ENCODE data around the gene GCSAM.

GCSAM gene

GRCh38 chr3:112131111-112131510 is 1.9 kb downstream of the GCSAM start:
- Histone ChIP-seq H3K27ac (ENCODE audit: low read depth, low read length) (no peak overlapping the region), H3K4me1 (ENCODE audit: control insufficient read depth in 5 of 5, insufficient read depth in 5 of 5, low read length in 5 of 5) (peaks cover 0 to 14% (median 5%) of the 10 kb centered on the region in 5 donors)

GRCh38 chr3:112130638-112130993 is 2.4 kb downstream of the GCSAM start:
- Histone ChIP-seq H3K4me1 (ENCODE audit: control insufficient read depth in 5 of 5, insufficient read depth in 5 of 5, low read length in 5 of 5) (peaks cover 0 to 14% (median 5%) of the 10 kb centered on the region in 5 donors), H3K9ac (ENCODE audit: low read length in 5 of 5) (no peak overlapping the region), H3K36me3 (ENCODE audit: control insufficient read depth in 5 of 5, insufficient read depth in 5 of 5, low read length in 5 of 5) (no peaks in the 10 kb centered on the region), H3K27ac (ENCODE audit: low read depth, low read length) (no peak overlapping the region), H3K9me3 (ENCODE audit: control insufficient read depth in 5 of 5, low read length in 5 of 5) (no peaks in the 10 kb centered on the region), H3K27me3 (ENCODE audit: control insufficient read depth in 5 of 5, insufficient read depth in 4 of 5, low read length in 5 of 5) (no peaks in the 10 kb centered on the region), H3K4me3 (ENCODE audit: low read depth in 1 of 5, low read length in 5 of 5) (no peak overlapping the region)

More at GRCh38 chr3:112131111-112131510, 1.9 kb downstream of the GCSAM start:
- Histone ChIP-seq H3K9ac (ENCODE audit: low read length in 5 of 5) (no peak overlapping the region), H3K27me3 (ENCODE audit: control insufficient read depth in 5 of 5, insufficient read depth in 4 of 5, low read length in 5 of 5) (no peaks in the 10 kb centered on the region), H3K9me3 (ENCODE audit: control insufficient read depth in 5 of 5, low read length in 5 of 5) (no peaks in the 10 kb centered on the region), H3K36me3 (ENCODE audit: control insufficient read depth in 5 of 5, insufficient read depth in 5 of 5, low read length in 5 of 5) (no peaks in the 10 kb centered on the region), H3K4me3 (ENCODE audit: low read depth in 1 of 5, low read length in 5 of 5) (no peak overlapping the region)

- H3K9me3 ChIP-seq (ENCODE audit: control insufficient read depth in 5 of 5, low read length in 5 of 5): no peaks in the 10 kb centered on the region
- H3K27ac ChIP-seq (ENCODE audit: low read depth, low read length): no peak overlapping the region
- H3K27me3 ChIP-seq (ENCODE audit: control insufficient read depth in 5 of 5, insufficient read depth in 4 of 5, low read length in 5 of 5): no peaks in the 10 kb centered on the region
- no peaks in the 10 kb centered on the region for H3K36me3 ChIP-seq (ENCODE audit: control insufficient read depth in 5 of 5, insufficient read depth in 5 of 5, low read length in 5 of 5)
- no peak overlapping the region for H3K4me3 ChIP-seq (ENCODE audit: low read depth in 1 of 5, low read length in 5 of 5)
- H3K9ac ChIP-seq (ENCODE audit: low read length in 5 of 5): no peak overlapping the region
- H3K4me1 ChIP-seq (ENCODE audit: control insufficient read depth in 5 of 5, insufficient read depth in 5 of 5, low read length in 5 of 5): peaks cover 0 to 14% (median 5%) of the 10 kb centered on the region in 5 donors
These were observed 3.0 kb downstream of the GCSAM start for GRCh38 chr3:112129925-112130637.

GRCh38 chr3:112128843-112129727 is 4.0 kb downstream of the GCSAM start:
- Histone ChIP-seq H3K4me1 (ENCODE audit: control insufficient read depth in 5 of 5, insufficient read depth in 5 of 5, low read length in 5 of 5) (peaks cover 0 to 14% (median 5%) of the 10 kb centered on the region in 5 donors), H3K9me3 (ENCODE audit: control insufficient read depth in 5 of 5, low read length in 5 of 5) (no peaks in the 10 kb centered on the region), H3K4me3 (ENCODE audit: low read depth in 1 of 5, low read length in 5 of 5) (no peak overlapping the region), H3K27ac (ENCODE audit: low read depth, low read length) (no peak overlapping the region), H3K27me3 (ENCODE audit: control insufficient read depth in 5 of 5, insufficient read depth in 4 of 5, low read length in 5 of 5) (no peaks in the 10 kb centered on the region), H3K9ac (ENCODE audit: low read length in 5 of 5) (no peak overlapping the region), H3K36me3 (ENCODE audit: control insufficient read depth in 5 of 5, insufficient read depth in 5 of 5, low read length in 5 of 5) (no peaks in the 10 kb centered on the region)

- Histone ChIP-seq H3K9me3 (ENCODE audit: control insufficient read depth in 5 of 5, low read length in 5 of 5) (no peaks in the 10 kb centered on the region), H3K36me3 (ENCODE audit: control insufficient read depth in 5 of 5, insufficient read depth in 5 of 5, low read length in 5 of 5) (no peaks in the 10 kb centered on the region), H3K4me1 (ENCODE audit: control insufficient read depth in 5 of 5, insufficient read depth in 5 of 5, low read length in 5 of 5) (peaks cover 0 to 14% (median 5%) of the 10 kb centered on the region in 5 donors), H3K27ac (ENCODE audit: low read depth, low read length) (no peak overlapping the region), H3K27me3 (ENCODE audit: control insufficient read depth in 5 of 5, insufficient read depth in 4 of 5, low read length in 5 of 5) (no peaks in the 10 kb centered on the region), H3K9ac (ENCODE audit: low read length in 5 of 5) (no peak overlapping the region), H3K4me3 (ENCODE audit: low read depth in 1 of 5, low read length in 5 of 5) (peak overlapping the region in 2 of 5 donors; percentile 20 to 21)
These were observed 5.2 kb downstream of the GCSAM start for GRCh38 chr3:112127522-112128494.

GRCh38 chr3:112126511-112126911 is 6.5 kb downstream of the GCSAM start:
- H3K27ac ChIP-seq (ENCODE audit: low read depth, low read length): peak overlapping the region; percentile 1
- H3K4me3 ChIP-seq (ENCODE audit: low read depth in 1 of 5, low read length in 5 of 5): no peak overlapping the region
- H3K9me3 ChIP-seq (ENCODE audit: control insufficient read depth in 5 of 5, low read length in 5 of 5): no peaks in the 10 kb centered on the region
- no peaks in the 10 kb centered on the region for H3K27me3 ChIP-seq (ENCODE audit: control insufficient read depth in 5 of 5, insufficient read depth in 4 of 5, low read length in 5 of 5)
- H3K9ac ChIP-seq (ENCODE audit: low read length in 5 of 5): no peak overlapping the region
- H3K36me3 ChIP-seq (ENCODE audit: control insufficient read depth in 5 of 5, insufficient read depth in 5 of 5, low read length in 5 of 5): no peaks in the 10 kb centered on the region
- peaks cover 0 to 14% (median 5%) of the 10 kb centered on the region in 5 donors for H3K4me1 ChIP-seq (ENCODE audit: control insufficient read depth in 5 of 5, insufficient read depth in 5 of 5, low read length in 5 of 5)

GRCh38 chr3:112124907-112125607 is 8.0 kb downstream of the GCSAM start:
- no peaks in the 10 kb centered on the region for H3K27me3 ChIP-seq (ENCODE audit: control insufficient read depth in 5 of 5, insufficient read depth in 4 of 5, low read length in 5 of 5)
- no peak overlapping the region for H3K4me3 ChIP-seq (ENCODE audit: low read depth in 1 of 5, low read length in 5 of 5)
- no peaks in the 10 kb centered on the region for H3K9me3 ChIP-seq (ENCODE audit: control insufficient read depth in 5 of 5, low read length in 5 of 5)
- peaks cover 0 to 14% (median 5%) of the 10 kb centered on the region in 5 donors for H3K4me1 ChIP-seq (ENCODE audit: control insufficient read depth in 5 of 5, insufficient read depth in 5 of 5, low read length in 5 of 5)
- H3K9ac ChIP-seq (ENCODE audit: low read length in 5 of 5): no peak overlapping the region
- no peaks in the 10 kb centered on the region for H3K36me3 ChIP-seq (ENCODE audit: control insufficient read depth in 5 of 5, insufficient read depth in 5 of 5, low read length in 5 of 5)
- H3K27ac ChIP-seq (ENCODE audit: low read depth, low read length): no peak overlapping the region

- no peak overlapping the region for H3K4me3 ChIP-seq (ENCODE audit: low read depth in 1 of 5, low read length in 5 of 5)
- H3K27me3 ChIP-seq (ENCODE audit: control insufficient read depth in 5 of 5, insufficient read depth in 4 of 5, low read length in 5 of 5): no peaks in the 10 kb centered on the region
- peaks cover 0 to 19% (median 5%) of the 10 kb centered on the region in 5 donors for H3K4me1 ChIP-seq (ENCODE audit: control insufficient read depth in 5 of 5, insufficient read depth in 5 of 5, low read length in 5 of 5)
- no peaks in the 10 kb centered on the region for H3K9me3 ChIP-seq (ENCODE audit: control insufficient read depth in 5 of 5, low read length in 5 of 5)
- H3K36me3 ChIP-seq (ENCODE audit: control insufficient read depth in 5 of 5, insufficient read depth in 5 of 5, low read length in 5 of 5): no peaks in the 10 kb centered on the region
- H3K27ac ChIP-seq (ENCODE audit: low read depth, low read length): no peak overlapping the region
- no peak overlapping the region for H3K9ac ChIP-seq (ENCODE audit: low read length in 5 of 5)
These were observed 9.5 kb downstream of the GCSAM start for GRCh38 chr3:112123548-112123947.

- H3K4me3 ChIP-seq (ENCODE audit: low read depth in 1 of 5, low read length in 5 of 5): no peak overlapping the region
- no peaks in the 10 kb centered on the region for H3K36me3 ChIP-seq (ENCODE audit: control insufficient read depth in 5 of 5, insufficient read depth in 5 of 5, low read length in 5 of 5)
These were observed 10.2 kb downstream of the GCSAM start for GRCh38 chr3:112122870-112123269.

More at GRCh38 chr3:112122870-112123269, 10.2 kb downstream of the GCSAM start:
- no peaks in the 10 kb centered on the region for H3K27me3 ChIP-seq (ENCODE audit: control insufficient read depth in 5 of 5, insufficient read depth in 4 of 5, low read length in 5 of 5)
- no peak overlapping the region for H3K9ac ChIP-seq (ENCODE audit: low read length in 5 of 5)
- H3K4me1 ChIP-seq (ENCODE audit: control insufficient read depth in 5 of 5, insufficient read depth in 5 of 5, low read length in 5 of 5): peaks cover 0 to 19% (median 4%) of the 10 kb centered on the region in 5 donors
- no peaks in the 10 kb centered on the region for H3K9me3 ChIP-seq (ENCODE audit: control insufficient read depth in 5 of 5, low read length in 5 of 5)
- no peak overlapping the region for H3K27ac ChIP-seq (ENCODE audit: low read depth, low read length)
